Loucy (cell line): Measurements from ENCODE around the gene MTHFSD.

Experiments used
- EZH2phosphoT487 ChIP-seq: fragments of 200-600 bp; IDR thresholded peaks from 2 replicates; pipeline ENCODE4 v1.6.1; 2018; ENCODE audit warnings: antibody characterized with exemption, mild to moderate bottlenecking, moderate library complexity, borderline replicate concordance
- TF ChIP-seq, protein P1 (sequence below): fragments of 200-600 bp; sonication (generic); conservative IDR thresholded peaks from 2 replicates; pipeline ENCODE4 v1.5.1; 2014; ENCODE audit warnings: mild to moderate bottlenecking, antibody characterized with exemption, low read length

DNA sequence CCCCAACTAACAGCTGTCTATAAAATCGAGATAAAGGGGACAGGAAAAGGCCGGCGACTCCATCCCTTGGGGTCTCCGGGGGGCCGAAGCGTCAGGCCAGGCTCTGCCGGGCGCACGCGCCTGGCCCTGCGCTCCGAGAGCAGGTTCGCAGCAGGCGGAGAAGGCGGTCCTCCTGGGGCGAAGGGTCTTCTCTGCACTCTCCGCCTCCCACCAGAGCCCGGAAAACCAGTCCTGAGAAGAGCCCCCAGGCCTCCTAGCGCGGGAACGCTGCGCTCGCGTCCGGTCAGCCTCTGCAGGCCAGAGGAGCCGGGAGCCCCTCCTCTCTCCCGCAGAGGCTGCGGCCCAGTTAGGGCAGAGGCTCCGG, 39.6 kb downstream of the MTHFSD start:
- no peak for TF ChIP-seq EZH2phosphoT487
- TF ChIP-seq, protein P1, sequence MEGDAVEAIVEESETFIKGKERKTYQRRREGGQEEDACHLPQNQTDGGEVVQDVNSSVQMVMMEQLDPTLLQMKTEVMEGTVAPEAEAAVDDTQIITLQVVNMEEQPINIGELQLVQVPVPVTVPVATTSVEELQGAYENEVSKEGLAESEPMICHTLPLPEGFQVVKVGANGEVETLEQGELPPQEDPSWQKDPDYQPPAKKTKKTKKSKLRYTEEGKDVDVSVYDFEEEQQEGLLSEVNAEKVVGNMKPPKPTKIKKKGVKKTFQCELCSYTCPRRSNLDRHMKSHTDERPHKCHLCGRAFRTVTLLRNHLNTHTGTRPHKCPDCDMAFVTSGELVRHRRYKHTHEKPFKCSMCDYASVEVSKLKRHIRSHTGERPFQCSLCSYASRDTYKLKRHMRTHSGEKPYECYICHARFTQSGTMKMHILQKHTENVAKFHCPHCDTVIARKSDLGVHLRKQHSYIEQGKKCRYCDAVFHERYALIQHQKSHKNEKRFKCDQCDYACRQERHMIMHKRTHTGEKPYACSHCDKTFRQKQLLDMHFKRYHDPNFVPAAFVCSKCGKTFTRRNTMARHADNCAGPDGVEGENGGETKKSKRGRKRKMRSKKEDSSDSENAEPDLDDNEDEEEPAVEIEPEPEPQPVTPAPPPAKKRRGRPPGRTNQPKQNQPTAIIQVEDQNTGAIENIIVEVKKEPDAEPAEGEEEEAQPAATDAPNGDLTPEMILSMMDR = no peak
